Transverse colon (tissue), 4 donors: Measurements from ENCODE around the gene UGT2B7.
"Not testable (repeated sequence)": the region's sequence is repeated elsewhere in the genome, so short reads cannot be mapped to it uniquely, and the experiment has no call there.

Experiments
- CTCF ChIP-seq, 5 experiments: fragments of 200-600 bp in 3 of 5; fragments of 450-650 bp in 2 of 5; sonication (generic) in 3 of 5; IDR thresholded peaks; 1 replicate in 2 of 5; 2 replicates in 3 of 5; pipeline ENCODE4 v1.5.1; 2016 to 2017; ENCODE audit warnings: antibody characterized with exemption in 5 of 5, inconsistent platforms in 3 of 5, mild to moderate bottlenecking in 2 of 5, moderate library complexity in 1 of 5
- EP300 ChIP-seq: sonication (generic); formaldehyde crosslinking; IDR thresholded peaks from one replicate; pipeline ENCODE4 v1.6.1; 2017; ENCODE audit warnings: antibody characterized with exemption, low read depth
- POLR2AphosphoS5 ChIP-seq, 3 donors: sonication (generic); formaldehyde crosslinking; IDR thresholded peaks; one replicate each; pipeline ENCODE4 v1.6.1; 2016; ENCODE audit warnings: antibody characterized with exemption in 3 of 3

DNA sequence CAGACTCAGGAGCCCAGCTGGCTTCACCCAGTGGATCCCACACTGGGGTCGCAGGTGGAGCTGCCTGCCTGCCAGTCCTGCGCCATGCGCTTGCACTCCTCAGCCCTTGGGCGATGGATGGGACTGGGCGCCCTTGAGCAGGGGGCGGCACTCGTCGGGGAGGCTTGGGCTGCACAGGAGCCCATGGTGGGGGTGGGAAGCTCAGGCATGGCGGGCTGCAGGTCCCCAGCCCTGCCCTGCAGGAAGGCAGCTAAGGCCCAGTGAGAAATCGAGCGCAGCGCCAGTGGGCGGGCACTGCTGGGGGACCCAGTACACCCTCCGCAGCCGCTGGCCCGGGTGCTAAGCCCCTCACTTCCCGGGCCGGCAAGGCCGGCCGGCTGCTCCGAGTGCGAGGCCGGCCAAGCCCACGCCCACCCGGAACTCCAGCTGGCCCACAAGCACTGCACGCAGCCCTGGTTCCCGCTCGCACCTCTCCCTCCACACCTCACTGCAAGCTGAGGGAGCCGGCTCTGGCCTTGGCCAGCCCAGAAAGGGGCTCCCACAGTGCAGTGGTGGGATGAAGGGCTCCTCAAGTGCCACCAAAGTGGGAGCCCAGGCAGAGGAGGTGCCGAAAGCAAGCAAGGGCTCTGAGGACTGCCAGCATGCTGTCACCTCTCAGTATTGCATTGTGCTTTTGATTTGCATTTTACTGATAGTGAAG, 19.0 kb downstream of the UGT2B7 start:
- not testable (repeated sequence) for TF ChIP-seq EP300; CTCF (IDR thresholded peaks at IDR 0.05); POLR2AphosphoS5 (IDR thresholded peaks at IDR 0.05)
